ENCODE measurements around the gene CEP170. TPM values are rescaled to one million over a fixed set of nuclear protein-coding genes. Genes with fewer than 3 reads are reported as not detected.
A peak's percentile ranks its signal among the peaks of the same experiment; 100 is the strongest.

The CEP170 gene
- total RNA-seq: 10 to 100 TPM; 40.7 to 40.8 TPM
- long read RNA-seq, partial matches to known transcripts: 7 of 15 reads
- long read RNA-seq, other reads (novel, unspliced or antisense): 8 of 15 reads

DNA sequence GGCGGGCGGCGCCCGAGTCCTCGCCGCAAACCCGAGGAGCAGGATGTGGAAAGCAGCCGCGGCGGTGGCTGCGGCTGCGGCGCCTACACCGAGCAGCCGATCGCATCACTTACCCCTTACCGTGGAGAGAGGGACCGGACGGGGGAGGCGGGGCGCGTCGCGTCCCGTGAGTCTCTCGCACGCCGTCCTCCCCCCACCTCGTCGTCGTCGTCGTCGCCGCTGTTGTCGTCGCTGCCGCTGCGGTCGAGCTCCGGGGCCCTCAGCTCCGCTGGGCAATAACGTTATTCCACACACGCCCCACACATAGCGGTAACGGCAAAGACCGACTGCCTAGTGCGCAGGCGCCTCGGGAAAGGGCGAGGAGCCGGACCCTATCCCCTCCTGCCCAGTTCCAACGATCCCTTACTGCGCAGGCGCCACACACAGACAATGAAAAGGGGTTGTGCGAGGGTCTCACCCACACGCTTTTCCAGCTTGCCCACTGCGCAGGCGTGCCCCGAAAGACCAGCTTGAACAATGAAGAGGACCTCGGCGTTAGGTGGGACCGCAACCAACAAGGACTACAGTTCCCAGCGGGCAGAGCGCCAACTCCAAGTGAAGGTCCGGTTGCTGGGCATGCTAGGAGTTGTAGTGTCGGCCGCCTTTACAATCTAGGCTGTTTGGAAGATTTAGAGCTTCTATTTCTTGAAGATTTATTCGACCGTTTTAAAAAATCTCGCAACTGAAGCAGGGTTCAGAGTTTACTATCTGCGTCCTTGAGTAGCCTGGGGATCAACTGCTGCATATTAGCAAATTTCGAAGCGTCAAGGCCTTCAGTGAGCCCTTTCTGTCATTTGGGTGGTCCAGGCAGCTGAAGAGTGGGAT is at the start of gene CEP170:
Gene CEP170, minus strand, starts transcription at position 355 of the 864 bp plus-strand sequence. CDS start 30,001 bp downstream, outside the sequence.
- DNase-seq: peak; percentile 96
- intact Hi-C loops (cut with DNase I): no loop called here
- peak; percentile 82 to 90 for ATAC-seq

- ATAC-seq: no peak
- intact Hi-C loops (cut with DNase I): no loop called here
Measured at GRCh38 chr1:243301059-243301458, 46.0 kb upstream of the CEP170 start.

GRCh38 chr1:243299069-243299468 is 44.0 kb upstream of the CEP170 start:
- DNase-seq (no peak), ATAC-seq (no peak)
- intact Hi-C loops (cut with DNase I): no loop called here

More at GRCh38 chr1:243301059-243301458, 46.0 kb upstream of the CEP170 start:
- DNase-seq: no peak

DNA sequence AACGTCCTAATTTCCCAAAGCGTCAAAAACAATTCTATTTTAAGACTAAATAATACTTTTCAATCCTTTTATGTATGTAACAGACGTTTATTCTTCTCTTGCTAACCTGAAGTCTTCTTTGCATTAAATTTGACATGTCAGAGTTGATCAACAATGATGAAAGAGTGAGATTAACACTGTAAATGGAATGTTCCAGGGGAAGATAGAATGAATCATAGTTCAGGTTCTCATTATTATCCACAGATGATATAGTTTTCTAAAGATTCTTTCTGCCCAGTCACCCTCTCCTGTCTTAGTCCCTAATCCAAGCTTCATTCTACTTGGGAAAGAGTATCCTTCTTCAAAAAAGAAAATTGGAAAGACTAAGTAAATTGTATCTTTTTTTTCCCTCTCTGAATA is 39.6 kb upstream of the CEP170 start:
- no peak for ATAC-seq
- intact Hi-C loops (cut with DNase I): no loop called here
- DNase-seq: no peak

DNA sequence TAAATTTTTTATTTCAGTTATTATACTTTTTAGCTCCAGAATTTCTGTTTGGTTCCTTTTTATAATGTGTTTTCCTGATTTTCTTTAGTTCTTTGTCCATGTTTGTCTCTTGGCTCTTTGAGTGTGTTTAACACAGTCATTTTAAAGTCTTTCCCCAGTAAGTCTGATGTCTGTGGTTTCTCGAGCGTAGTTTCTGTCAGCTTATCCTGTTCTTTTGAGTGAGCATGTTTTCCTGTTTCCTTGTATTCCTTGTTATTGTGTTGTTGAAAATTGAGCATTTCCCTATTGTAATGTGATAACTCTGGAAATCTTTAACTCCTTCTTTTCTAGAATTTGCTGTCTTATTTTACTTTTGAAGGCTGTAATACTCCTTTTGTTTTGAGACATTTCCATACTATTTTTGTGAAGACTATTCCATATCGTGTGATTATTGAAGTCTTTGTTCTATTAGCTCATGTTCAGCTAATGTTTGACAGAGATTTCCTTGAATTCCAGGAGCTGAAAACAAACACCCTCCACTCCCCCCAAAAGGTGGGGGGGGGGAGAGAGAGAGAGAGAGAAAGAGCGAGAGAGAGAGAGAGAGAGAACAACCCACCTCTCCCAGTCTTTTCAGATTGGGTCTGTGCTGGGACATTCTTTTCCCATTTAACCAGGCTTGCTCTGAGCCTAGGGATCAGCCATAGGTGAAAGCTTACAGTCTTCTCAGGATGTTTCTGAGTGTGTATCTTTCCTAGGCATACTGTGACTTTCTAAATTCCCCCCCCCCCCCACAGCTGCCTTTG is 39.1 kb upstream of the CEP170 start:
- ATAC-seq (no peak), DNase-seq (no peak)
- intact Hi-C loops (cut with DNase I): no loop called here

- no peak for DNase-seq
- intact Hi-C loops (cut with DNase I): no loop called here
- ATAC-seq: no peak
Measured at GRCh38 chr1:243292117-243292516, 37.0 kb upstream of the CEP170 start.

GRCh38 chr1:243291292-243291691 is 36.2 kb upstream of the CEP170 start:
- ATAC-seq (no peak), DNase-seq (no peak)
- intact Hi-C loops (cut with DNase I): no loop called here

- no peak for ATAC-seq
- intact Hi-C loops (cut with DNase I): no loop called here
- no peak for DNase-seq
Measured at GRCh38 chr1:243288062-243288461, 33.0 kb upstream of the CEP170 start.

DNA sequence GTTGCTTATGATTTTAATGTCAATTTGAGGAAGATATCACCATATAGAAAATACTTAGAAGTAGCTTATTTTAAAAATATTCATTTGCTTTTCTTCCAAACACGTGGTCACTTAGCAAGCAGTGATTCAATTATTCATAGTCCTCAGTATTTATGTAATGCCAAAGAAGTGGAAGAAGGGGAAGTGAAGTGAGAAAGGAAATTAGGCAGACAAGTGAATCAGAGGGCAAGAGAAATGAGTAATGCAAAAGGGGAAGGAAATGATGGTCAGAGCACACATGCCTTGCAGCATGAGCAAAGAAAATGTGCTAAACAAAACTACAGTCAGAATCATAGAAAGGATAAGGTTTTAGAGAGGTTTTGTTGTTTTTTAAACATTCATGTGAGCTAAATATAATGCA is 32.6 kb upstream of the CEP170 start:
- intact Hi-C loops (cut with DNase I): no loop called here
- DNase-seq (no peak), ATAC-seq (peak; percentile 76 to 94)

- ATAC-seq: peak in 1 of 2 donors; percentile 50
- intact Hi-C loops (cut with DNase I): no loop called here
- no peak for DNase-seq
Measured at GRCh38 chr1:243287123-243287460, 32.0 kb upstream of the CEP170 start.

DNA sequence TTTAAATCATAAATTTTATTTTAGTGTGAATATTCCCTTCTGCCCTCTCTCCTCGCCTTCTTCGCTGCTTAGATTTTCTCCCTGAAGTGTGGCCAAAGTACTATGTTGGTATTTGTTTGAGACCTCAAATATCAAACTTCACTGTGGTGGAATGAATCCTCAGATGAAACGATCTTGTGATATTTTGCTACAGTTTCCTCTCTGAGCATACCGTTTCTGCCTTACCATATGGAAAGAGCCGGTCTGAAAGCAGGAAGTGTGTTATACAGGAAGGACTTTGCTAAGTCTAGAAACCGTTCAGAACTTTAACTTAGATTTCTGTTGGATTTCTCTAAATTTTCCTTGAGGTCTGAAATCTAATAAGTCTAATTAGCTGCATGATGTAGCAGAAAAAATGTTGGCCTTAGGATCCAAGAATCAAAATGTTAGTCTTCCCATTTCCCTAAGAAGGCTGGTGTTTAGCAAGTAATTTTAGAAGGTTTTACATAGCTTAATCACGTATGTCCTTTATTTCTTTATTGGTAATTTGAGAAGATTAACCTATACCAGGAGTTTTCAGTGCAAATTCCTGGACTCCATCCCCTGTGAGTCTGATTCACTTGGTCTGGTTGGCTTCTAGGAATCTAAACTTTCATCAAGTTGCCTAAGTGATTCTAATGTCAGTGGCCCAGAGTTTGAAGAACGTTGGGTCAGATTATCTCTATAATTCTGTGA is 31.5 kb upstream of the CEP170 start:
- intact Hi-C loops (cut with DNase I): no loop called here
- no peak for DNase-seq
- ATAC-seq: peak in 1 of 2 donors; percentile 39

- DNase-seq (no peak), ATAC-seq (no peak)
- intact Hi-C loops (cut with DNase I): no loop called here
Measured at GRCh38 chr1:243281672-243282071, 26.6 kb upstream of the CEP170 start.

DNA sequence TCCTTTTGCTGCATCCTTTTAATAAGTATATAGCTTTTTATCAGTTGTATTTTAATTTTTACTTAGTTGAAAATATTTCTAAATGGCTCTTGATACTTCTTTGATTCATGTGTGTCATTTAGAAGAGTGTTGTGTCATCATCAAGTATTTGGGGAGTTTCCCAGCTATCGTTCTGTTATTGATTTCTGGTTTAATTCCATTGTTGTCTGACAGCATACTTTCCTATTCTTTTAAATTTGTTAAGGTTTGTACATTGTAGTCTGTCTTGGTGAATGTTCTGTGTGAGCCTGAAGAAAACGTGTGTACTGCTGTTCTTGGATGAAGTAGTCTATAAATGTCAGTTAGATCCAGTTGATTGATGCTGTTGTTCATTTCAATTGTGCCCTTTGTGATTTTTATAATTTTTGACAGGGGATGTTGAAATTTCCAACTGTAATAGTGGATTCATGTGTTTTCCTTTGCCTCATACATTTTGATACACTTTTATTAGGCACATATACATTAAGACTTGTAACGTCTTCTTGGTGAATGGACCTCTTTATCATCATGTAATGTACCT is 25.6 kb upstream of the CEP170 start:
- intact Hi-C loops (cut with DNase I): no loop called here
- no peak for DNase-seq
- ATAC-seq: no peak

DNA sequence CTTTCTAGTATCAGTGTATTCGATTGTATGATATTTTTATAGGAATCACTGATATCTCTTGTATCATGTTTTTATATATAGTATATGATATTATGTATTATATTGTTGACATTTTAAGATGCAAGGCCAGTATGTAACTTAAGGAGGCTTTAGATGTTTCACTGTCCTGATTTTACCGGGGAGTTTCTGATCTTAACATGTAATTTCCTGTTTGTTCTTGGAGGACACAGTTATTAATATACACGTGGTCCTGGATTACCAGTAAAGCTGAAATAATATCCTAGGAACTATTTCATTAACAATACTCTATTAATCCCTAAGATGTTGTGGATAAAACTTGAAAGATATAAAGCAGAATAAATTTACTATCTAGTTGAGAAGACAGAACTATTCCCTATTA is 20.2 kb upstream of the CEP170 start:
- intact Hi-C loops (cut with DNase I): no loop called here
- no peak for DNase-seq
- ATAC-seq: no peak

DNA sequence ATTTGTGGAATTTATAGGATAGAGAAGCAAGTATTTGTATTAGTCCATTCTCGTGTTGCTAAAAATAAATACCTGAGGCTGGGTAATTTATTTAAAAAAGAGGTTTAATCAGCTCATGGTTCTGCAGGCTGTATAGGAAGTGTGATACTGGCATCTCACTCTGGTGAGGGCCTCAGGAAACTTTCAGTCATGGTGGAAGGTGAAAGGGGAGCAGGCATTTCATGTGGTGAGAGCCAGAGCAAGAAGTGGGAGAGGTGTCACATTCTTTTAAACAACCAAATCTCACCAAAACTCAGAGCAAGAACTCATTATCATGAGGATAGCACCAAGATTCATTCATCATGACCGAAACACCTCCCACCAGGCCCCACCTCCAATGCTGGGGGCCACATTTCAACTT is 18.9 kb upstream of the CEP170 start:
- ATAC-seq (no peak), DNase-seq (no peak)
- intact Hi-C loops (cut with DNase I): no loop called here

DNA sequence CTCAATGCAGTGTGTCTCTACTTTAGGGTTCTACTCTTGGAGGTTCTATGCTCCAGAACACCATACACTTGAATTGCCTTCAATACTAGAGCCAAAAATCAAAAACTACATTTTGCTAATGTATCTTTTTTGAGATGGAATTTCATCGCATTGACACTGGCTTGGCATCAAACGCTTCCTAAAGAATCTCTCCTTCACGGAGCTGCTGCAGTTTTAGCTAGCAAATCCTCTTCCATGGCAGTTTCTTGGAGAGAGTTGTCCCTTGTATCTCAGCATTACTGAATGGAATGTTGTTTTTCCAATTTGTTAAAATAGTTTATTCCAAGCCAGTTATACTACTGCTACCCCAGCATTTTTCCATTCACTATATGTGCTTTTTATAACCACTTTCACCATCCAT is 18.4 kb upstream of the CEP170 start:
- intact Hi-C loops (cut with DNase I): no loop called here
- ATAC-seq: no peak
- DNase-seq: no peak

- intact Hi-C loops (cut with DNase I): no loop called here
- no peak for DNase-seq
- no peak for ATAC-seq
Measured at GRCh38 chr1:243272401-243272800, 17.3 kb upstream of the CEP170 start.

- no peak for DNase-seq
- intact Hi-C loops (cut with DNase I): no loop called here
- no peak for ATAC-seq
Measured at GRCh38 chr1:243271996-243272395, 16.9 kb upstream of the CEP170 start.

DNA sequence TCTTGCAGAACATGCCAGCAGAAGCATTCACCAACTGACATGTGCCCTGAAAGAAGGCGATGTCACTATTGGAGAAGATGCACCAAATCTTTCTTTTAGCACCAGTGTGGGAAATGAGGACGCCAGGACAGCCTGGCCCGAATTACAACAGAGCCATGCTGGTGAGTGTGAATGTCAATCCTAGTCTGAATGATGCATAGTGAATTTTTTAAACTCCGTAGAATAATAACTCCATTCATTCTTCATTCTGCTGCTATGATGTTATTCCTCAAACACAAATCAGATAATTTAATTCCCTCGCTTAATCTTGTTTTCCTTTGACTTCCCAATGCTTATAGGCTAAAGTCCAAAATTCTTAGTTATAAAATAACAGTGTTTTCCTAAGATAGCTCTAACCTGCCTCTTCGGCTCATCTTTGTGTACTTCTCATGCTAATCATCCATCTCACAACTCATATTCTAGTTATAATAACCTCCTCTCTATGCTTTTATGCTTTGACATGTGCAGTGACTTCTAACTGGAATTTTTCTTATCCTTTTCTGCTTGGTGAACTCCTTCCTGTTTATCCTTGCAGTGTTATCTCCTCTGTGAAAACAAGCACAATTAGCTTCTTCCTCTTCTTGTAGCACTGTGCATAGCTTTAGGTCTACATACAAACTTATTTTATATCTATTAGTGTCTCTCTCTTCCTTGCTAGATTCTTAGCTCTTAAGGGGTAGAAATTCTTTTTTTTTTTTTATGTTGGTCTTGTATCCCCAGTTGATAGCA is 15.2 kb upstream of the CEP170 start:
- DNase-seq: no peak
- peak in 1 of 2 donors; percentile 5 for ATAC-seq
- intact Hi-C loops (cut with DNase I): no loop called here
